SK-N-MC (cell line): ENCODE measurements around the gene EDARADD.

Experiments
- EZH2 ChIP-seq: fragments of 200-600 bp; sonication (generic); IDR thresholded peaks from one replicate; pipeline ENCODE4 v1.6.1; 2017; ENCODE audit warnings: antibody characterized with exemption
- POLR2AphosphoS5 ChIP-seq: IDR thresholded peaks from 2 replicates; pipeline ENCODE4 v1.6.1; 2012; ENCODE audit warnings: mild to moderate bottlenecking, low read depth, low read length, borderline replicate concordance

DNA sequence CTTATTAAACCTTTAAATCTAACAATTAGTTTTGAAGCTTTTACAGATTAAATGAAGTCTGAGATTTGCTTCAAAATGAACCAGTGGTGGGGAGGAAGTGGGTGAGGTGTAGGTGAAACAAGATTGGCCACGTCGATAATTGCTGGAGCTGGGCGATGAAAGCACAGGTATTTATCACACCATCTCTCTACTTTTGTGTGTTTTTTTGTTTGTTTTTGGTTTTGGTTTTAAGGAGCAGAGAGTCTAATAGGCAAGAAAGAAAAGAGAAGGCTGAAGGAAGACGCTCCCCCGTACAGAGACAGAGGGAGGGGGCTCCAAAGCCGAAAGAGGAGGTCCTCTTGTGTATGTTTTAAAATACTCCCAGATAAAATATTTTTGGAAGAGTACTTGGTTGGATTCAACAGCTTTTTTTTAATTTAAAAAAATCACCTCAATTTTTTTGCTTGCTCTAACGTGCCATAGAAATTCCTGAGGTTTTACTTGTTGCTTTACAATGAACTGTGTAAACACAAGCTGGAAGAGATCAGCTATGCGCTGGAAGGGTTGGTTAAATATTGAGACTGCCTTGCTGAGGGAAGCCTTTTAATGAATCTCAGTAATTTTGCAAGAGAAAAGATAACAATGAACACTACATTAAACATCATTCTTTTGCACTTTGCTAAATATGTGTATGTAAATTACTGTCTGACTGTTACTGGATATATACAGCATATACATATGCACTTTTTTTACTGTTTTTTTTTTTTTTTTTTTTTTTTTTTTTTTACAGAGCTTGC is 123.0 kb downstream of the EDARADD start:
- TF ChIP-seq EZH2, result no peak
- no peak for TF ChIP-seq POLR2AphosphoS5
